Activated CD4-positive, alpha-beta T cell treated with anti-CD3 and anti-CD28 coated beads, Interleukin-2, Interleukin-4, amounts not matched to agents 100 ng/mL and 50 ng/mL, durations not matched to agents 16 hours and 8 hours (primary cell): ENCODE results near the gene GLIS1.
"Not testable (repeated sequence)": the region's sequence is repeated elsewhere in the genome, so short reads cannot be mapped to it uniquely, and the experiment has no call there.

Experiments used
- DNase-seq: peaks from one replicate; pipeline ENCODE4 v3.0.0-alpha.2; 2020; ENCODE audit warnings: low spot score

The GLIS1 gene

GRCh38 chr1:53561503-53562105, 177.4 kb downstream of the GLIS1 start:
- DNase-seq, result no peak

- no peak for DNase-seq
Observed at GRCh38 chr1:53560581-53561502, 178.1 kb downstream of the GLIS1 start.

- DNase-seq, result no peak
Observed at GRCh38 chr1:53559854-53560580, 178.9 kb downstream of the GLIS1 start.

GRCh38 chr1:53559391-53559815, 179.6 kb downstream of the GLIS1 start:
- DNase-seq, result no peak

- DNase-seq, result no peak
Observed at GRCh38 chr1:53558739-53559315, 180.1 kb downstream of the GLIS1 start.

- no peak for DNase-seq
Observed at GRCh38 chr1:53557830-53558738, 180.9 kb downstream of the GLIS1 start.

- no peak for DNase-seq
Observed at GRCh38 chr1:53557369-53557768, 181.6 kb downstream of the GLIS1 start.

- no peak for DNase-seq
Observed at GRCh38 chr1:53556657-53557227, 182.2 kb downstream of the GLIS1 start.

GRCh38 chr1:53555620-53556326, 183.2 kb downstream of the GLIS1 start:
- DNase-seq, result not testable (repeated sequence)

GRCh38 chr1:53554592-53555305, 184.2 kb downstream of the GLIS1 start:
- DNase-seq, result no peak

- DNase-seq, result peak; percentile 10
Observed at GRCh38 chr1:53553734-53554509, 185.0 kb downstream of the GLIS1 start.

- peak; percentile 6 for DNase-seq
Observed at GRCh38 chr1:53552981-53553733, 185.8 kb downstream of the GLIS1 start.

- DNase-seq, result no peak
Observed at GRCh38 chr1:53552146-53552861, 186.7 kb downstream of the GLIS1 start.

- no peak for DNase-seq
Observed at GRCh38 chr1:53551428-53551995, 187.5 kb downstream of the GLIS1 start.

GRCh38 chr1:53550201-53550741, 188.7 kb downstream of the GLIS1 start:
- peak; percentile 7 for DNase-seq

- no peak for DNase-seq
Observed at GRCh38 chr1:53549781-53550180, 189.2 kb downstream of the GLIS1 start.

- no peak for DNase-seq
Observed at GRCh38 chr1:53549287-53549686, 189.7 kb downstream of the GLIS1 start.
